Stomach (tissue), 4 donors: ENCODE measurements around the gene NEMP2.
A peak's percentile ranks its signal among the peaks of the same experiment; 100 is the strongest.

Experiments used
- CTCF ChIP-seq, 7 experiments: fragments of 450-650 bp in 4 of 7; fragments of 200-600 bp in 3 of 7; sonication (generic) in 3 of 7; IDR thresholded peaks; one replicate each; pipeline ENCODE4 v1.5.1; 2016 to 2019; ENCODE audit warnings: antibody characterized with exemption in 7 of 7, control low read depth in 2 of 7, mild to moderate bottlenecking in 1 of 7
- EP300 ChIP-seq: sonication (generic); formaldehyde crosslinking; IDR thresholded peaks from one replicate; pipeline ENCODE4 v1.6.1; 2017; ENCODE audit warnings: antibody characterized with exemption
- POLR2A ChIP-seq, 4 donors: fragments of 450-650 bp; IDR thresholded peaks; one replicate each; pipeline ENCODE4 v1.6.1; 2016; ENCODE audit warnings: antibody characterized with exemption in 4 of 4, control low read depth in 2 of 4, mild to moderate bottlenecking in 1 of 4, moderate library complexity in 1 of 4
- POLR2AphosphoS5 ChIP-seq, 3 donors: sonication (generic); formaldehyde crosslinking; IDR thresholded peaks; one replicate each; pipeline ENCODE4 v1.6.1; 2016; ENCODE audit warnings: antibody characterized with exemption in 3 of 3

GRCh38 chr2:190468814-190469569 lies 65.5 kb downstream of the NEMP2 start:
- no peak for TF ChIP-seq CTCF (IDR thresholded peaks at IDR 0.05)
- no peak for TF ChIP-seq POLR2A (IDR thresholded peaks at IDR 0.05)
- no peak for TF ChIP-seq EP300
- TF ChIP-seq POLR2AphosphoS5 (IDR thresholded peaks at IDR 0.05), result peak; percentile 35 to 80 (median 62)
